HG02943 (cell line): ENCODE data around the gene CLTRN.

ENCODE experiments used
- ATAC-seq: cut with Tn5 transposase; IDR thresholded peaks from one replicate; pipeline ENCODE4 v1.9.1; 2021; ENCODE audit warnings: mild to moderate bottlenecking, low read depth, moderate library complexity; ENCODE audit not compliant: unreplicated experiment

Gene CLTRN

GRCh38 chrX:15579778-15580747 is 84.5 kb downstream of the CLTRN start:
- no peak for ATAC-seq
